GM12878 (cell line): ENCODE measurements around the gene ADM2. TPM values are rescaled to one million over a fixed set of nuclear protein-coding genes. Genes with fewer than 3 reads are reported as not detected.

Experiments used
- BCL11A ChIP-seq: IDR thresholded peaks from 2 replicates; pipeline ENCODE4 v1.6.1; 2011; ENCODE audit warnings: low read depth, low read length
- CBFB ChIP-seq: IDR thresholded peaks from 2 replicates; pipeline ENCODE4 v1.6.1; 2016; ENCODE audit warnings: antibody characterized with exemption, low read depth
- IRF4 ChIP-seq: IDR thresholded peaks from 2 replicates; pipeline ENCODE4 v1.6.1; 2011; ENCODE audit warnings: low read depth, low read length
- RB1 ChIP-seq: fragments of 450-650 bp; formaldehyde crosslinking; IDR thresholded peaks from 2 replicates; pipeline ENCODE4 v1.6.1; 2017; ENCODE audit warnings: mild to moderate bottlenecking, borderline replicate concordance
- TCF7 ChIP-seq: IDR thresholded peaks from 2 replicates; pipeline ENCODE4 v1.6.1; 2014; ENCODE audit warnings: antibody characterized with exemption, borderline replicate concordance
- ZNF217 ChIP-seq: fragments of 450-650 bp; IDR thresholded peaks from 2 replicates; pipeline ENCODE4 v1.6.1; 2017; ENCODE audit warnings: antibody characterized with exemption, mild to moderate bottlenecking
- polyA plus RNA-seq, 11 experiments: library from polyadenylated mRNA; depleted of rRNA in 4 of 11; unstranded in 6 of 11; stranded (reverse) in 5 of 11; fragments of >200 nt; fragmentation: Nextera tagmentation in 4 of 11; fragmentation: Illumina TruSeq in 1 of 11; extraction: Ambion mirVana in 4 of 11; extraction: Trizol in 1 of 11; gene quantifications; 1 replicate in 1 of 11; 2 replicates in 10 of 11; pipeline versions ENCODE4 v1.2.1 to v1.2.3, GENCODE V29; 2011 to 2016; ENCODE audit warnings: inconsistent platforms in 2 of 11, missing spikeins in 2 of 11, low read depth in 1 of 11
- total RNA-seq, 4 experiments: library from RNA; depleted of rRNA in 3 of 4; stranded (reverse); fragments of >200 nt in 3 of 4; fragmentation: Illumina TruSeq in 1 of 4; extraction: Trizol in 1 of 4; gene quantifications; 2 replicates each; pipeline versions ENCODE4 v1.2.1 to v1.2.3, GENCODE V29; 2013 to 2021
- TF ChIP-seq, protein P1 (sequence below), 3 experiments: IDR thresholded peaks in 2 of 3; conservative IDR thresholded peaks in 1 of 3; 2 replicates each; pipeline ENCODE4 v1.5.1; 2011; ENCODE audit warnings: low read depth in 3 of 3, low read length in 3 of 3, mild to moderate bottlenecking in 3 of 3, control low read depth in 2 of 3, moderate library complexity in 2 of 3, inconsistent platforms in 1 of 3, mixed read lengths in 1 of 3; ENCODE audit not compliant: control insufficient read depth in 2 of 3, insufficient read depth in 1 of 3; ENCODE audit errors: extremely low read depth in 1 of 3
- TF ChIP-seq, protein P2 (sequence below): IDR thresholded peaks from 2 replicates; pipeline ENCODE4 v1.6.1; 2012; ENCODE audit warnings: low read depth, low read length, improper control_type of control experiment
- TF ChIP-seq, protein P3 (sequence below): fragments of 450-650 bp; conservative IDR thresholded peaks from 2 replicates; pipeline ENCODE4 v1.6.1; 2017; ENCODE audit warnings: mild to moderate bottlenecking, moderate library complexity
- TF ChIP-seq, protein P4 (sequence below): IDR thresholded peaks from 2 replicates; pipeline ENCODE4 v1.6.1; 2012; ENCODE audit warnings: low read length, inconsistent platforms

ADM2 gene
- total and polyA plus RNA-seq, 10 of the 15 experiments (the other 5 are each of a cell fraction or from before 2014, with no cell fraction given), result 0.02 to 0.33 (median 0.12) TPM; not detected in 2

DNA sequence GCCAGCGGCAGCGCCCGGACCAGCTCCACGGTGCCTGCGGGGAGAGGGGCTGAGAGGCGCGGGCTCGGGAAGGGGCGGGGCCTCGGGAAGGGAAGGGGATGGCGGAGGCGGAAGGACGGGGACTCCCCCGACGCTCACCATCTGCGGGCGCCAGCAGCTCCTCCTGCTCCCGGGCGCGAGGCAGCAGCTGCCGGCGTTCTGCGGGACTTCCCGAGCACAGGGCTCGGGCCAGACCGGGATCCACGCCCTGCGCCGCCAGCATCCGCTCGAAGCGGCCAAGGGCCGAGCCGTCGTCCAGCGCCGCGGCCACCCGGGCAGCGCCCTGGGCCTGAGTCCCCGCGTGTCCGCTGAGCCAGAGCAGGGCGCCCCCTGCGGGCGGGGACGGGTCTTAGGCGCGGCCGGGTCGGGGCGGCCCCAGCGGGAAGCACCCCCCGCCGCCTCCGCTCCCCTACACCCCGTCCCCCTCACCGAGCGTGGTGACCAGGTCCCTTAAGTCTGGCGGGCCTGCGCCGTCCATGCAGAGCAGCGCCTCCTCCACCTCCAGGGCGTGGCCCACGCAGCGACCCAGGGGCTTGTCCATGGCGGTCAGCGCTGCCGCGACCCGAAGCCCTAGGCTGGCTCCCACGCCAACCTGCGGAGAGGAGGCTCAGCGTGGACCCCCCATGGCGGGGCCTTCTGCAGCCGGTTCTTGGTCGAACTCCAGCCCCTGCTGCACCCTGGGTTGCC, 44.9 kb downstream of the ADM2 start (continued):
- TF ChIP-seq, protein P1, sequence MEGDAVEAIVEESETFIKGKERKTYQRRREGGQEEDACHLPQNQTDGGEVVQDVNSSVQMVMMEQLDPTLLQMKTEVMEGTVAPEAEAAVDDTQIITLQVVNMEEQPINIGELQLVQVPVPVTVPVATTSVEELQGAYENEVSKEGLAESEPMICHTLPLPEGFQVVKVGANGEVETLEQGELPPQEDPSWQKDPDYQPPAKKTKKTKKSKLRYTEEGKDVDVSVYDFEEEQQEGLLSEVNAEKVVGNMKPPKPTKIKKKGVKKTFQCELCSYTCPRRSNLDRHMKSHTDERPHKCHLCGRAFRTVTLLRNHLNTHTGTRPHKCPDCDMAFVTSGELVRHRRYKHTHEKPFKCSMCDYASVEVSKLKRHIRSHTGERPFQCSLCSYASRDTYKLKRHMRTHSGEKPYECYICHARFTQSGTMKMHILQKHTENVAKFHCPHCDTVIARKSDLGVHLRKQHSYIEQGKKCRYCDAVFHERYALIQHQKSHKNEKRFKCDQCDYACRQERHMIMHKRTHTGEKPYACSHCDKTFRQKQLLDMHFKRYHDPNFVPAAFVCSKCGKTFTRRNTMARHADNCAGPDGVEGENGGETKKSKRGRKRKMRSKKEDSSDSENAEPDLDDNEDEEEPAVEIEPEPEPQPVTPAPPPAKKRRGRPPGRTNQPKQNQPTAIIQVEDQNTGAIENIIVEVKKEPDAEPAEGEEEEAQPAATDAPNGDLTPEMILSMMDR (IDR thresholded peaks at IDR 0.05 in 2 of 3, conservative IDR thresholded peaks at IDR 0.05 in 1 of 3; ENCODE audit: control insufficient read depth in 2 of 3, extremely low read depth in 1 of 3, insufficient read depth in 1 of 3, low read depth in 3 of 3, low read length in 3 of 3), result peak; percentile 57 to 60 (median 58); a peak in 5 of 6 replicates
- TF ChIP-seq, protein P2, sequence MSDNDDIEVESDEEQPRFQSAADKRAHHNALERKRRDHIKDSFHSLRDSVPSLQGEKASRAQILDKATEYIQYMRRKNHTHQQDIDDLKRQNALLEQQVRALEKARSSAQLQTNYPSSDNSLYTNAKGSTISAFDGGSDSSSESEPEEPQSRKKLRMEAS, result peak; percentile 78
- TF ChIP-seq BCL11A, result no peak
- peak; percentile 7; the same call in 1 of the 2 replicates for TF ChIP-seq CBFB
- TF ChIP-seq TCF7, result no peak
- TF ChIP-seq, protein P3, sequence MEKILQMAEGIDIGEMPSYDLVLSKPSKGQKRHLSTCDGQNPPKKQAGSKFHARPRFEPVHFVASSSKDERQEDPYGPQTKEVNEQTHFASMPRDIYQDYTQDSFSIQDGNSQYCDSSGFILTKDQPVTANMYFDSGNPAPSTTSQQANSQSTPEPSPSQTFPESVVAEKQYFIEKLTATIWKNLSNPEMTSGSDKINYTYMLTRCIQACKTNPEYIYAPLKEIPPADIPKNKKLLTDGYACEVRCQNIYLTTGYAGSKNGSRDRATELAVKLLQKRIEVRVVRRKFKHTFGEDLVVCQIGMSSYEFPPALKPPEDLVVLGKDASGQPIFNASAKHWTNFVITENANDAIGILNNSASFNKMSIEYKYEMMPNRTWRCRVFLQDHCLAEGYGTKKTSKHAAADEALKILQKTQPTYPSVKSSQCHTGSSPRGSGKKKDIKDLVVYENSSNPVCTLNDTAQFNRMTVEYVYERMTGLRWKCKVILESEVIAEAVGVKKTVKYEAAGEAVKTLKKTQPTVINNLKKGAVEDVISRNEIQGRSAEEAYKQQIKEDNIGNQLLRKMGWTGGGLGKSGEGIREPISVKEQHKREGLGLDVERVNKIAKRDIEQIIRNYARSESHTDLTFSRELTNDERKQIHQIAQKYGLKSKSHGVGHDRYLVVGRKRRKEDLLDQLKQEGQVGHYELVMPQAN, result peak; percentile 72
- TF ChIP-seq ZNF217, result peak; percentile 83; the same call in 1 of the 2 replicates
- TF ChIP-seq, protein P4, sequence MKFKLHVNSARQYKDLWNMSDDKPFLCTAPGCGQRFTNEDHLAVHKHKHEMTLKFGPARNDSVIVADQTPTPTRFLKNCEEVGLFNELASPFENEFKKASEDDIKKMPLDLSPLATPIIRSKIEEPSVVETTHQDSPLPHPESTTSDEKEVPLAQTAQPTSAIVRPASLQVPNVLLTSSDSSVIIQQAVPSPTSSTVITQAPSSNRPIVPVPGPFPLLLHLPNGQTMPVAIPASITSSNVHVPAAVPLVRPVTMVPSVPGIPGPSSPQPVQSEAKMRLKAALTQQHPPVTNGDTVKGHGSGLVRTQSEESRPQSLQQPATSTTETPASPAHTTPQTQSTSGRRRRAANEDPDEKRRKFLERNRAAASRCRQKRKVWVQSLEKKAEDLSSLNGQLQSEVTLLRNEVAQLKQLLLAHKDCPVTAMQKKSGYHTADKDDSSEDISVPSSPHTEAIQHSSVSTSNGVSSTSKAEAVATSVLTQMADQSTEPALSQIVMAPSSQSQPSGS, result no peak
- no peak for TF ChIP-seq IRF4
- TF ChIP-seq RB1, result no peak
